Large intestine (tissue), 3 donors: ENCODE data around the gene PNMA1. TPM values are rescaled to one million over a fixed set of nuclear protein-coding genes. Genes with fewer than 3 reads are reported as not detected.
A peak's percentile ranks its signal among the peaks of the same experiment; 100 is the strongest.

ENCODE experiments used
- DNase-seq, 2 donors: peaks; one replicate each; pipeline versions ENCODE4 v3.0.0 to v3.0.0-alpha.2; 2013
- H3K27ac ChIP-seq: one replicate; pipeline ENCODE4 v1.5.1; 2013; ENCODE audit warnings: low read length
- H3K27me3 ChIP-seq: 2 replicates; pipeline ENCODE4 v1.6.1; 2013; ENCODE audit warnings: low read length; ENCODE audit not compliant: control insufficient read depth, insufficient read depth
- H3K36me3 ChIP-seq: 2 replicates; pipeline ENCODE4 v1.6.1; 2013; ENCODE audit warnings: low read length; ENCODE audit not compliant: control insufficient read depth, insufficient read depth
- H3K4me1 ChIP-seq: one replicate; pipeline ENCODE4 v1.6.1; 2013; ENCODE audit warnings: low read length; ENCODE audit not compliant: control insufficient read depth, insufficient read depth
- H3K4me3 ChIP-seq: one replicate; pipeline ENCODE4 v1.5.1; 2013; ENCODE audit warnings: low read length
- H3K9me3 ChIP-seq: one replicate; pipeline ENCODE4 v1.6.1; 2013; ENCODE audit warnings: mild to moderate bottlenecking, low read depth, low read length, moderate library complexity; ENCODE audit not compliant: control insufficient read depth
- WGBS: methylation state at CpG from one replicate; pipeline ENCODE4 v1.1.5; 2013; ENCODE audit warnings: low lambda C conversion rate; ENCODE audit not compliant: insufficient coverage; 5-methylcytosine and 5-hydroxymethylcytosine counted together
- polyA plus RNA-seq: library from polyadenylated mRNA; unstranded; fragments of 120-200 nt; gene quantifications from one replicate; pipeline ENCODE4 v1.2.1, GENCODE V29; 2013

Gene PNMA1
- polyA plus RNA-seq, 1 donor, result 34.9 TPM

DNA sequence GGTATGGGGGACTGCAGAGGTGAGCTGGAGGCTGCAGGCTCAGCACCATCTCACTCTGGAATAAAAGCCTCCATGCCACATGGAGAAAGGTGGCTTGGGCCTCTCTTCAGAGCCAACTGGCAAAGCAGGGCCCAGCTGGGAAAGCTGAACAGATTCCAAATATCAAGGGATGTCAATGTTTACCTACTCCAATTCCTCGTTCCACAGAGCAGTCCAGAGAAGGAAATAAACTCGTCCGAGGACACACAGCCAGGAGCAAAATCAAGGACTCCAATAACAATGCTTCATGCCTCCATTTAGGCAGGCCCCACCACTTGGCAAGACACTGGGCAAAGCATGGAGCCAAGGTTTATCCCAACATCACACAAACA, 36.3 kb upstream of the PNMA1 start:
- WGBS, result no CpG with 5 or more reads among the region's 3 CpGs
- no peak for DNase-seq
- Histone ChIP-seq H3K4me1 (peaks cover 78% of the 10 kb centered on the region), H3K36me3 (no peaks in the 10 kb centered on the region), H3K4me3 (no peak overlapping the region), H3K27me3 (no peaks in the 10 kb centered on the region), H3K27ac (peak overlapping the region; percentile 97), H3K9me3 (no peaks in the 10 kb centered on the region)

DNA sequence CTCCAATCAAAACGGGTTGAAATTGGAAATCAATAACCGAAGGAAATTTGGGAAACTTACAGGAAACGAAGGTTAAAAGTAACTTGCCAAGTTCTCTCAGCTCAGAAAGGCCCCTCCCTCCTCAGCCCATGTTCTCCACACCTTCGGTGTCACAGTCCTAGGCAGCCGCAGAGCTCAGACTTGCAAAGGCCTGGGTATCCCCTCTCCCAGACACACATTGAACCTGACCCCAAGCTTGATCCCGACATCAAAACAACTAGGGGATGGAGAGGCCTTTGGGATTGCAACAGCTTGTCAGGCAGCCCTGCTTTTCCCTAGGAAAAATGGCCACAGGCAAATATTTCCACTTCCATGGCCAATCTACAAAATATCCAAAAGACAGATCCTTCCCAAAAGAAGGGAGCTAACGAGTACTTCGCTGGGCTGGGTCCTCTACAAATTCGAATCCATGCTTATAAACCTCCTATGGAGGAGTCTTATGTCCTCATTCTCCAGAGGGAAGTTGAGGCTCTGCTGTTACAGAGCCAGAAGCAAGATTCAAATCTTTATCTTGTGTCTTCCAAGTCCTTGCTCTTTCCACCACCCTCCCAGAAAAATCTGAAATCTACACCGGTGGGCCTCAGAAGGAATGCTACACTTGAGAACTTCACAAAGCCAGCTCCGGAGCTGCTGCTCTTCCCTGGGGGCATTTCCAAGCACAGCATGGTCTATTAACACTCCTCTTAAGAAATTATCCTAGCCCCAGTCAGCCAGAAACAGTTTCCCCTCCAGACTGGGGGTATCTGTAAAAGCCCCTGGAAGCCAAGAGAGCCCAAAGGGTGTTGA, 35.7 kb upstream of the PNMA1 start:
- whole genome bisulfite sequencing, result 90% methylated on average over 2 of the region's 11 CpGs
- Histone ChIP-seq H3K4me1 (peaks cover 78% of the 10 kb centered on the region), H3K9me3 (no peaks in the 10 kb centered on the region), H3K36me3 (no peaks in the 10 kb centered on the region), H3K27ac (peak overlapping the region; percentile 97), H3K4me3 (no peak overlapping the region), H3K27me3 (no peaks in the 10 kb centered on the region)
- DNase-seq, result peak in 1 of 2 donors; percentile 4

DNA sequence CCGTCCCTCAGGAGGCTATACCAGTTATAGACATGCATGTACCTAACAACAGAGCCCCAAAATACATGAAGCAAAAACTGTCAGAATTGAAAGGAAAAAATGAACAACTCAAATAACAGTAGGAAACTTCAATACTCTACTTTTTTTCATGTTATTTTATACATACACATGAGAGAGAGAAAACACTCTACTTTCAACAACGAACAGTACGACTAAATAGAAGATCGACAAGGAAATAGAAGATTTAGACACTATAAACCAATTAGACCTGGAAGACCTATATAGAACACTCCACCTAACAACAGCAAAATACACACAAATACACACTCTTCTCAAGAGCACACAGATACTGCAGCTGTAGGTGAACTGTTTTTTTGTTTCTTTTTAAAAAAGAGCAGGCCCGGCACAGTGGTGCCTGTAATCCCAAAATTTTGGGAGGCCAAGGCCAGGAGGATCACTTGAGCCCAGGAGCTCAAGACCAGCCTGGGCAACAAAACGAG, 34.7 kb upstream of the PNMA1 start:
- WGBS, result 100% methylated on average over 1 of the region's 6 CpGs
- Histone ChIP-seq H3K27ac (no peak overlapping the region), H3K36me3 (no peaks in the 10 kb centered on the region), H3K27me3 (no peaks in the 10 kb centered on the region), H3K4me3 (no peak overlapping the region), H3K9me3 (no peaks in the 10 kb centered on the region), H3K4me1 (peaks cover 78% of the 10 kb centered on the region)
- DNase-seq, result peak in 1 of 2 donors; percentile 4

DNA sequence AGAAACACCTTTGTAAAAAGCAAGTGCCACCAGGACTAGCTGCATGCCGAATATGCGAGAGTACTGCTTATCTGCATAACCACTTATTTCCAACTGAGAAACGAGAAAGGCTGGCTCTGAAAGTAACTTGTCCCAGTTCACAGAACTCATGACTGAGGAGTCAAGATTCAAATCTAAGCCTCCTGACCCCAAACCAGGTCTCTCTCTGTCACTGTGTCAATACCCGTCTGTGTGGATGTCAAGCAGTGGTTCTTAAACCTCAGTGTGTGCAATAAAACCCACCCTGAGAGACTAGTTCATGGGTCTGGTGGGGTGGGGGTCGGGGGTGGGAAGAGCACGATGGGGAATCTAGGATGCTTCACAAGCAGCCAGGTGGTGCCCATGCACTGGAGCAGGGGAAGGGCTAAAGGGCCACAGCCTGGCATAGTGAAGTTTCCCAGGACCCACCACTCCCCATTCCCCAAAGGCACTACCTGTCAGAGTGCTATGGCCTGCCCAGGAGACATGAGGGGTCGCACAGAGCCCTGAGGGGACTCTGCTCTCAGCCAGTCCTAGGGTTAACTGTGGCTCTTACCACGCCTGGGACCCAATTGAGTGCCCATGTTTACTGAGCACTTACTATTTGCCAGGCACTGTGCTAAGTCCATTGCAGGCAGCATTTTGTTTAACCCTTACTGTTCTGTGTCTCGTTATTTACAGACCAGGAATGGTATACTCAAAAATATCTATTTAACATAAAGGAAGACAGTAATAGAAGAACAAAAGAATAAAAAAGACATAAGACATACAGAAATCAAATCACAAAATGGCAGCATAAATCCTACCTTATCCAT, 33.4 kb upstream of the PNMA1 start:
- 80% methylated on average over 1 of the region's 9 CpGs for WGBS
- no peaks in the 10 kb centered on the region for H3K36me3 ChIP-seq
- H3K9me3 ChIP-seq, result no peaks in the 10 kb centered on the region
- H3K27me3 ChIP-seq, result no peaks in the 10 kb centered on the region
- peaks cover 78% of the 10 kb centered on the region for H3K4me1 ChIP-seq
- peak overlapping the region; percentile 87 for H3K27ac ChIP-seq
- peak in 1 of 2 donors; percentile 42 for DNase-seq
- H3K4me3 ChIP-seq, result no peak overlapping the region

DNA sequence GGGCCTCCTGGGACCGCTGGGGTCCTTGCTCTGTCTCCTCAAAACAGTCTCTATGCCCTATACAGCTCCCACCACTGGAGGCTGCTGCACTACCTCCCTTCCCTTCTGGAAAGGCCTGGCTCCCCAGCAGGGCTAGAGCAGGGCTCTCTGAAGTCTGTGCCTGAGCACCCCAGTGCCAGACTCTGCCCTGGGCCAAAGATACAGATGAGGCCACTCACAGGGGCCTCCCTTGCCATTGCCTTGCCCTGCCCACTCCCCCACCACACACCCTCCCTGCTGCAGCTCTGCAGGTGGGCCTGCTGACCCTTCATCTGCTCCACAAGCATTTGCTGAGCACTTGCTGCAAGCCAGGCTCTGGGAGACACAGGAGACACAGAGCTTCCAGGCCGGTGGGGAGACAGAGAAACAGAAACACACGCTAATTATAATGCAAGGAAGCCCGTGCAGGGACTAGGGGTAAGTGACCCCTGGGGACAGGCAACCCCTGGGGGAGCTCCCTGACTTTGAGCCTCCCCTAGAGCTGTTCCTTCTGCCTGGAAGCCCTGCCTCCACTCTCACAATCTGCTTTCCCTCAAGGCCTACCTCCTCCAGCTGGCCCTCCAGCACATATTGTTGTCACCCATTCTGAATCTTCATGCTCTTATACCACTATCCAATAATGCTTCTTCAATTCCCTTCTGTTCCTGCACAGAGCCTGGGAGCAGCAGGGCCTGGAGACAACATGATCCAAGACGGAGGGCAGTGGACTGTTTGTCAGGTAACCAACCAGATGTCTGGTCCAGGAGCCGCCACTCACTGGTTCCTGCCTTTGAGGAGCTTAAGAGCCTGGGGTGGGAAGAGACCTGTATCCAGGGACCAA, 32.6 kb upstream of the PNMA1 start:
- peak overlapping the region; percentile 87 for H3K27ac ChIP-seq
- DNase-seq, result peak in 1 of 2 donors; percentile 82
- H3K36me3 ChIP-seq, result no peaks in the 10 kb centered on the region
- H3K4me3 ChIP-seq, result no peak overlapping the region
- no peaks in the 10 kb centered on the region for H3K9me3 ChIP-seq
- no CpG with 5 or more reads among the region's 6 CpGs for WGBS
- peaks cover 78% of the 10 kb centered on the region for H3K4me1 ChIP-seq
- no peaks in the 10 kb centered on the region for H3K27me3 ChIP-seq

DNA sequence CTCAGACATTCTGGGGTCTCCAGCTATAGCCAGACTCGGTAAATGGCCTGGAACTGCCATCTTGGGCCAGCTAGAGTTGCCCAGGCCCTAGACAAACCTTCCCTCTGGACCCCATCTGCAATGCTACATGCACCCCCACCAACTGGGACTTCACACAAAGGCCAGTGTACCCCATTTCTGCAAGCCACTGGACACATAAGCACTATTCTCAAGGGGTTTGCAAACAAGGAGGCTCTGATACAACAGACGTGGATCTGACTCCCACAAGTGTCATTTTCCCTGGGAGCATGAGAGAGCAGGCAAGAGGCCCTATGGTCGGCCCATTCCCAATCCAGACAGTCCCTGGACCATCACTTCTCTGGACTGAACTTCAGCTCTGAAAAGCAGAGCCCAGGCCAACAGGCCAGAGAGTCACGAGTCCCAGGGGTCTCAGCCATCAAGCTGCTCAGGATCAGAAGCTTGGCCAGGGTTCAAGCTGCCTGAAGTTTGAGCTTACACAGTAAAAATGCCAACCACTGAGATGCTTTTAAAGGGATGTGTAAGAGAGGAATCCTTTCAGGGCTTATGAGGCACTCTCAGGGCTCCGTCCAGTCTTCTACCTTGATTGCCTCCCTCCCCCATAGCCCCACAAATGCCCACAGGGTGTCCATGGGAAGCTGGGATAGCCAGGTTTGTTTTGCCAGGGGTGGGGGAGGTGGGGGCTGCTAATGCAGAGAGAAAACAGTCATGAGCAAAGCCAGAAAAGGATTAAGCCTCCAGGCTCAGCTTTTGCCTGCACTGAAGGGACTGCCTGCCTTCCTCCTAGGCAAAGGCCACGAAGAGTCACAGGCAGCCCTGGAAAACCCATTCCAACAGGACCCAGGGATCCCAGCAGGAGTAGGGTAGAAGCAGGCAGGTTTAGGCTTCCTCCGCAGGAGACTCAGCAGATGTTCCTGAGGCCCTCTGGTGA, 31.7 kb upstream of the PNMA1 start:
- H3K4me3 ChIP-seq, result no peak overlapping the region
- H3K4me1 ChIP-seq, result peaks cover 78% of the 10 kb centered on the region
- no peaks in the 10 kb centered on the region for H3K9me3 ChIP-seq
- no peaks in the 10 kb centered on the region for H3K36me3 ChIP-seq
- peak in 1 of 2 donors; percentile 3 for DNase-seq
- no peaks in the 10 kb centered on the region for H3K27me3 ChIP-seq
- peak overlapping the region; percentile 87 for H3K27ac ChIP-seq
- no CpG with 5 or more reads among the region's 7 CpGs for WGBS

DNA sequence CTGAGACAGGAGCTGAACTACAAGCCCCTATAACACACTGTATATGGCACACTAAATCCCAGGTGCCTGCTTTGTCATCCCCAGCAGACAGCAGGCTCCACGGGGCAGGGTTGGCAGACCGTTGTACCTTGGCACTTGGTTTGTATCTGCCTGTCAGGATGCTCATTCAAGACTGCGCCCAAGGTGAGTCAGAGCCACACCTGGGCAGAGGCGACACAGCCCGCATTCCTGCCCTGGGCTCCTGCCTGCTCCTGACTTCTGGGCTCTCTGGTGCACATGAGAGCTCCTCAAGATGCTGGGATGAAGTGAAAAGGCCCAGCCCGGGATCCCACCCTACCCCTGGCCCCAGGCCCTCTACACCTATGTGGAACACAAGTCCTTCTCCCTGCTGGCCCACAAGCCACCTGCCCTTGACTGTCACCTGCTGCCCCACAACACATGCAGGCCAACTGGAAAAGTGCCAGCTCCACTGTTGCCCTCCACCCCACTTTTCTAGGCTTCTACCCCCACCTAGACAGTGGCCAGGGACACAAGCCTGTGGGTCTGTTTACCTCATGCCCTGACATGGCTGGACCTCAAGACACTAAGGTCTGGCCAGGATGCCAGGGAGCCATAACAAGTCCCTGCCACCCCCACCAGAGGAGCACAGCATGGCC, 30.8 kb upstream of the PNMA1 start:
- Histone ChIP-seq H3K4me3 (no peak overlapping the region), H3K27me3 (no peaks in the 10 kb centered on the region), H3K9me3 (no peaks in the 10 kb centered on the region), H3K36me3 (no peaks in the 10 kb centered on the region), H3K27ac (peak overlapping the region; percentile 87), H3K4me1 (peaks cover 78% of the 10 kb centered on the region)
- WGBS, result no CpG with 5 or more reads among the region's 6 CpGs
- DNase-seq, result peak; percentile 89 to 91

DNA sequence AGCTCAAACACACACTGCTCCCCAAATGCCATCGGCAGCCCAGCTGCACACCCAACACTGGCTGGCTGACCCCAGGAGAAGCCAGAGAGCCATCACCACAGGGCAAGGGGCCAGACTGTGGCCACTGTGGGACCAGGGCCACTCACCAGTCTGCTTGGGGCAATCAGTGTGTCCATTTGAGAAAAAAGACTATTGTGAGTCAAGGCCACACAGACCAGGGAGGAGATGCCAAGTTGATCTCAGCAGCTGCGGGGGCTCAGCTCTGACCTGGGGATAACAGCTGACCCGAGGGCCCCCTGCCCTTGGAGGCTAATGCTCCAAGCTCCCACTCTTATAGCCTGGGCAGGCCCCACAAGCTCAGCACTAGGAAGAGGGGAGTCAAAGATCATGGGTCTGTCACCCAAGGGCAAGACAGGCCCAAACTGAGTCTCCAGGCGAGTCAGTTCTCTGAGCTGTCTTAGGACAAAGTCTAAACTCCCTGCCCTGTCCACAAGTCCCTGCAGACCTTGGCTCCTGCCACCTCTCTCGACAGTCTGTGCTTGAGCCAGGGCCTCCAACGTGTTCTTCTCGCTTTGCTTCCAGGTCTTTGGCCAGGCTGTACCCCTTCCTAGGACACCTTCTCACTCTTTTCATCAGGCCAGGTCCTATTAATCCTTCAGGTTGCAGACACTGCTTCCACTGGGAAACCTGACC, 30.1 kb upstream of the PNMA1 start:
- no peak overlapping the region for H3K4me3 ChIP-seq
- no peaks in the 10 kb centered on the region for H3K9me3 ChIP-seq
- H3K36me3 ChIP-seq, result peaks cover 6% of the 10 kb centered on the region
- H3K27me3 ChIP-seq, result no peaks in the 10 kb centered on the region
- H3K4me1 ChIP-seq, result peaks cover 85% of the 10 kb centered on the region
- no CpG with 5 or more reads among the region's 7 CpGs for WGBS
- H3K27ac ChIP-seq, result peak overlapping the region; percentile 87
- DNase-seq, result peak in 1 of 2 donors; percentile 81
